GM19452 (cell line): ENCODE results near the gene OR9Q2.
"Not testable (repeated sequence)": the region's sequence is repeated elsewhere in the genome, so short reads cannot be mapped to it uniquely, and the experiment has no call there.

Experiments used
- ATAC-seq: cut with Tn5 transposase; IDR thresholded peaks from one replicate; pipeline ENCODE4 v1.9.1; 2021; ENCODE audit not compliant: unreplicated experiment

OR9Q2 gene

GRCh38 chr11:58188770-58189169 is at the start of gene OR9Q2:
OR9Q2 (plus strand) TSS chr11:58189070; CDS start chr11:58190491, 1,421 bp downstream.
- no peak for ATAC-seq

- no peak for ATAC-seq
These were observed 46.1 kb upstream of the OR9Q2 start for GRCh38 chr11:58142761-58143160.

- no peak for ATAC-seq
These were observed 36.1 kb upstream of the OR9Q2 start for GRCh38 chr11:58152781-58153180.

GRCh38 chr11:58164389-58164788 is 24.5 kb upstream of the OR9Q2 start:
- ATAC-seq, result no peak

GRCh38 chr11:58164990-58165389 is 23.9 kb upstream of the OR9Q2 start:
- no peak for ATAC-seq

- ATAC-seq, result no peak
These were observed 23.3 kb upstream of the OR9Q2 start for GRCh38 chr11:58165504-58166106.

- no peak for ATAC-seq
These were observed 11.3 kb upstream of the OR9Q2 start for GRCh38 chr11:58177409-58178054.

- no peak for ATAC-seq
These were observed 10.4 kb upstream of the OR9Q2 start for GRCh38 chr11:58178444-58178843.

- ATAC-seq, result no peak
These were observed 9.2 kb upstream of the OR9Q2 start for GRCh38 chr11:58179648-58180047.

GRCh38 chr11:58186938-58187337 is 1.9 kb upstream of the OR9Q2 start:
- ATAC-seq, result no peak

GRCh38 chr11:58192229-58192628 is 3.4 kb downstream of the OR9Q2 start:
- no peak for ATAC-seq

GRCh38 chr11:58193391-58193790 is 4.5 kb downstream of the OR9Q2 start:
- ATAC-seq, result no peak

- no peak for ATAC-seq
These were observed 7.1 kb downstream of the OR9Q2 start for GRCh38 chr11:58195939-58196338.

GRCh38 chr11:58199271-58199670 is 10.4 kb downstream of the OR9Q2 start:
- ATAC-seq, result no peak

- no peak for ATAC-seq
These were observed 15.2 kb downstream of the OR9Q2 start, which contains the start of gene OR1S2 for GRCh38 chr11:58204042-58204441. OR1S2 (minus strand) TSS chr11:58204142; CDS start chr11:58204142, 0 bp downstream.

GRCh38 chr11:58212420-58212819 is 23.6 kb downstream of the OR9Q2 start, which contains the start of gene OR1S1:
OR1S1 (plus strand) TSS chr11:58212720.
- not testable (repeated sequence) for ATAC-seq

GRCh38 chr11:58216476-58216875 is 27.6 kb downstream of the OR9Q2 start:
- no peak for ATAC-seq

- no peak for ATAC-seq
These were observed 33.9 kb downstream of the OR9Q2 start for GRCh38 chr11:58222721-58223120.

GRCh38 chr11:58227956-58228615 is 39.2 kb downstream of the OR9Q2 start:
- no peak for ATAC-seq
